DOHH2 (cell line): Measurements from ENCODE around the gene HTR3A.

ENCODE experiments used
- H3F3A ChIP-seq: fragments of 200-600 bp; sonication (generic), shearing (Covaris generic); 2 replicates; pipeline ENCODE4 v1.6.0; 2016; ENCODE audit warnings: antibody characterized with exemption, mild to moderate bottlenecking; ENCODE audit not compliant: control insufficient read depth, insufficient read depth
- H3K27ac ChIP-seq: fragments of 200-600 bp; sonication (generic); 2 replicates; pipeline ENCODE4 v1.5.1; 2014; ENCODE audit warnings: low read depth, mild to moderate bottlenecking, low read length, moderate library complexity
- H3K27me3 ChIP-seq: fragments of 200-600 bp; sonication (generic); 2 replicates; pipeline ENCODE4 v1.6.1; 2014; ENCODE audit warnings: mild to moderate bottlenecking, low read length, mixed read lengths; ENCODE audit not compliant: control insufficient read depth
- H3K36me3 ChIP-seq: fragments of 200-600 bp; sonication (generic); 2 replicates; pipeline ENCODE4 v1.6.1; 2014; ENCODE audit warnings: mild to moderate bottlenecking, low read length, moderate library complexity, mixed read lengths; ENCODE audit not compliant: control insufficient read depth
- H3K4me1 ChIP-seq: fragments of 200-600 bp; sonication (generic); 2 replicates; pipeline ENCODE4 v1.6.1; 2014; ENCODE audit warnings: mild to moderate bottlenecking, low read length, mixed read lengths; ENCODE audit not compliant: control insufficient read depth
- H3K4me2 ChIP-seq: fragments of 200-600 bp; sonication (generic); 2 replicates; pipeline ENCODE4 v1.6.0; 2014; ENCODE audit warnings: mild to moderate bottlenecking, low read length, moderate library complexity
- H3K4me3 ChIP-seq: fragments of 200-600 bp; sonication (generic); 2 replicates; pipeline ENCODE4 v1.5.1; 2014; ENCODE audit warnings: mild to moderate bottlenecking, low read length, mixed read lengths
- H3K79me2 ChIP-seq: fragments of 200-600 bp; sonication (generic); 2 replicates; pipeline ENCODE4 v1.6.1; 2014; ENCODE audit warnings: mild to moderate bottlenecking, low read length, mixed read lengths; ENCODE audit not compliant: control insufficient read depth
- H3K9me2 ChIP-seq: fragments of 200-600 bp; sonication (generic); replicated peaks from 2 replicates; pipeline ENCODE4 v1.6.1; 2014; ENCODE audit warnings: mild to moderate bottlenecking, low read length, mixed read lengths; ENCODE audit not compliant: control insufficient read depth
- H3K9me3 ChIP-seq: fragments of 200-600 bp; sonication (generic); 2 replicates; pipeline ENCODE4 v1.6.1; 2014; ENCODE audit warnings: antibody characterized with exemption, low read length, mixed read lengths; ENCODE audit not compliant: control insufficient read depth, insufficient read depth
- H4K20me1 ChIP-seq: fragments of 200-600 bp; sonication (generic); 2 replicates; pipeline ENCODE4 v1.6.0; 2014; ENCODE audit warnings: low read depth, mild to moderate bottlenecking, antibody characterized with exemption, low read length, moderate library complexity; ENCODE audit not compliant: control insufficient read depth, insufficient read depth
- CTCF ChIP-seq: fragments of 200-600 bp; sonication (generic); IDR thresholded peaks from one replicate; pipeline ENCODE4 v1.5.1; 2014; ENCODE audit warnings: antibody characterized with exemption, mild to moderate bottlenecking, low read depth, low read length; ENCODE audit not compliant: poor library complexity, severe bottlenecking
- EZH2phosphoT487 ChIP-seq: fragments of 200-600 bp; sonication (generic); IDR thresholded peaks from 2 replicates; pipeline ENCODE4 v1.6.1; 2017; ENCODE audit warnings: borderline replicate concordance, mild to moderate bottlenecking, antibody characterized with exemption, low read length, moderate library complexity, mixed read lengths

HTR3A gene

DNA sequence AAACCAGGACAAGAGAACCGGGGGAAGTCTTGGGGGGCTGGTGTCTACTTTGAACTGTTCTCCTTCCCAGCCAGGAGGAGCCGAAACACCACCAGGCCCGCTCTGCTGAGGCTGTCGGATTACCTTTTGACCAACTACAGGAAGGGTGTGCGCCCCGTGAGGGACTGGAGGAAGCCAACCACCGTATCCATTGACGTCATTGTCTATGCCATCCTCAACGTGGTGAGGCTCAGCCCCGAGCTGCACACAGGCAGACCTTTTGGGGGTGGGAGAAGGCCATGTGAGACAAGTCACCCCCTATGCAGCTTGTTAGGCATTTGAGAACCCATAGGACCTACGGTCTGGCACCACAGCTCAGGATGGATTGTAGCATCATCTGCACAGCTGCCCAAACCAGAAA lies 2.8 kb downstream of the HTR3A start:
- Histone ChIP-seq H3K4me2 (peak overlapping the region; percentile 79), H3K36me3 (no peaks in the 10 kb centered on the region), H3K27me3 (peaks cover 25% of the 10 kb centered on the region), H3K9me2 (no peaks in the 10 kb centered on the region), H3F3A (peaks cover 13% of the 10 kb centered on the region), H4K20me1 (no peaks in the 10 kb centered on the region), H3K4me3 (peak overlapping the region; percentile 58), H3K27ac (peak overlapping the region; percentile 91), H3K4me1 (peaks cover 80% of the 10 kb centered on the region), H3K9me3 (no peaks in the 10 kb centered on the region), H3K79me2 (no peaks in the 10 kb centered on the region)
- TF ChIP-seq CTCF (no peak), EZH2phosphoT487 (no peak)

DNA sequence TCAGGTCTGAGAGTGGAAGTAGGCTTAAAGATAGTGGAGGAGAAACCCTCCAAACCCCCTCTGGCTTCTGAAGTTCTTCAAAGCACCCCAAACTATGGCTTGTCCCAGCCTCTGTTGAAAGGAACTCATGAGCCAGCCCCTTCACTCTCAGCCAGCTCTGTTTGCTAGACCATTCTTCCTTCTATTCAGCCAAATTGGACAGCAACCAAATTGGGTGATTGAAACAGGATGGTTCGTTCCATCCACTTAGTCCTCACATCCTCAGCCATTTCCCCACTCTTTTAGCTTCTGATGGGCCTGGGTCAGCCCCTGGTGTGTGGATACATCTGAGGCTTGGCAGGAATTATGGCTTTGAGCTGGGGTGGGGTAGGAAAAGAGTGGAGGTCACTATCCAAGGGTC lies 4.5 kb downstream of the HTR3A start:
- Histone ChIP-seq H3K36me3 (no peaks in the 10 kb centered on the region), H3K4me1 (peaks cover 68% of the 10 kb centered on the region), H3K79me2 (no peaks in the 10 kb centered on the region), H3K9me3 (no peaks in the 10 kb centered on the region), H3K4me3 (peak overlapping the region; percentile 58; the same call in 1 of the 2 replicates), H4K20me1 (no peaks in the 10 kb centered on the region), H3K27ac (peak overlapping the region; percentile 91), H3K9me2 (no peaks in the 10 kb centered on the region), H3K4me2 (peak overlapping the region; percentile 79), H3K27me3 (peaks cover 27% of the 10 kb centered on the region), H3F3A (peaks cover 13% of the 10 kb centered on the region)
- TF ChIP-seq CTCF, result no peak
- no peak for TF ChIP-seq EZH2phosphoT487

DNA sequence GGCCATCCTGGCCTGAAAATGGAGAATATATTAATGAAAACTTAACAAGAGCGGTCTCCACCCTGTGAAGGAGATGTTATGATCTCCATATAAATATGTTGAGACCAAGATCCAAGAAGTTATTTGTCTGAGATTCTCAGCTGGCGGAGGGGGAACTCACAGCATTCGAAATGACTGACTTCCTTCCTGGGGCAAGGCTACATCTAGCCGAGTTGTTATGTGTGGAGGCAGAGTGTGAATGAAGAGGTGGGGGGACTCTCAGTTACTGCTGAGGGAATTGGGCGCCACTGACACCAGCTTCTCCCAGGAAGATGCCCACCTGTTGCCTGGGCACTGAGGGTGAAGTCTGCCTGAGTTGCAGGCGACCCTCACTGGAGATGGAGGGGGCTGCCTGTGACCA lies 5.9 kb downstream of the HTR3A start:
- H3F3A ChIP-seq, result peaks cover 13% of the 10 kb centered on the region
- H4K20me1 ChIP-seq, result no peaks in the 10 kb centered on the region
- no peak overlapping the region for H3K4me3 ChIP-seq
- H3K27ac ChIP-seq, result no peak overlapping the region
- TF ChIP-seq CTCF (no peak), EZH2phosphoT487 (no peak)
- H3K36me3 ChIP-seq, result no peaks in the 10 kb centered on the region
- no peaks in the 10 kb centered on the region for H3K9me3 ChIP-seq
- H3K4me2 ChIP-seq, result peak overlapping the region; percentile 16
- H3K9me2 ChIP-seq, result no peaks in the 10 kb centered on the region
- H3K27me3 ChIP-seq, result peaks cover 24% of the 10 kb centered on the region
- no peaks in the 10 kb centered on the region for H3K79me2 ChIP-seq
- H3K4me1 ChIP-seq, result peaks cover 55% of the 10 kb centered on the region

GRCh38 chr11:113982306-113982705 lies 7.4 kb downstream of the HTR3A start:
- Histone ChIP-seq H3K9me3 (no peaks in the 10 kb centered on the region), H3K4me1 (peaks cover 40% of the 10 kb centered on the region), H3K4me2 (no peak overlapping the region), H3K27ac (no peak overlapping the region), H3K4me3 (no peak overlapping the region), H3K79me2 (no peaks in the 10 kb centered on the region), H3K9me2 (no peaks in the 10 kb centered on the region), H3F3A (peaks cover 9% of the 10 kb centered on the region), H3K36me3 (no peaks in the 10 kb centered on the region), H3K27me3 (peaks cover 24% of the 10 kb centered on the region), H4K20me1 (no peaks in the 10 kb centered on the region)
- TF ChIP-seq CTCF, result no peak
- no peak for TF ChIP-seq EZH2phosphoT487
